ENCODE results near the gene SSR2. TPM values are rescaled to one million over a fixed set of nuclear protein-coding genes. Genes with fewer than 3 reads are reported as not detected.
"Not testable (repeated sequence)": the region's sequence is repeated elsewhere in the genome, so short reads cannot be mapped to it uniquely, and the experiment has no call there.

SSR2 gene
- total RNA-seq, 1 donor from 2014 or later = 355 TPM

DNA sequence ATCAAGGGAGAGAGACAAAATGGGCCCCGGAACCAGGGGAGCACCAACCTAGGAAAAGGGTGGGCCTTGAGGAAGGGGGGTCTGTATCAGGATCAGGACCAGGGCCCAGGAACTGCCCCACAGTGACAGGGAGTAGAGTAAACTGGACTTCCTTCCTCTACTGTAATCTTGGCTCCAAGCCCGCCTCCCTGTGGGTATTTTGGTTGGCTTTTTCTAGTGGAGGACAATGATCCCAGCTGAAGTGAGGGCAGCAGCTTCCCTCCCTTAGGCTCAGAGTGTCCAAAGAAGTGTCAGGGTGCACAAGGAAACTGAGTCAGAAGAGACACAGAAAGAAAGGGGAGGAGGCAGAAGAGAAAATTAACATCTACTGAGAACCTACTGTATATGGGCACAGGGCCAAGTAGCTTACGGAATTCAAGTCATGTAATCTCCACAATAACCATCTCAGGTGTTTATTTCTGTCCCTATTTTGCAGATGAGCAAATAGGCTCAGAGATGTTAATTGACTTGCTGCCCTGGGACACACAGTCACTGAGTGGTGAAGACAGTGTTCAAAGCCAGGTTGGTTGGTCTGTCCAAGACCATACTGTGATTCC lies 28.0 kb upstream of the SSR2 start:
- DNase-seq (ENCODE audit: low spot score) = no peak

DNA sequence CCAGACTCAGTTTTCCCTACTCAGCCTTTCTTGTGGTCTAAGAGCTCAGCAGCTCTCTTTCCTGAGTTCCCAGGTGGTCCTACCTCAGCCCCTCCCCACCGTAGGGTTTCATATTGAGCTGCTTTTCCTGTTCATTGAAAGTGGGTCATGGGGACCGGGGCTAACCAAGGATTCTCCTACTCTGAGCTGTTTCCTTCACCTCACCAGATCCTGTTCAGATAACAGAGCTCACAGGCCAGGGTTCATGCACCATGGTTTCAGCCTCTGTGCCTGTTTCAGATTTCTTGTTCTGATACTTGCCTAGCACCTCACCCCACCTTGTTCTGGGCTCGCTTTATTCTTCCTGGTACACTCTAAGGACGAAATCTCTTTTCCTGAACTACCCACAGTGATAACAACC lies 24.3 kb upstream of the SSR2 start:
- DNase-seq (ENCODE audit: low spot score) = no peak

DNA sequence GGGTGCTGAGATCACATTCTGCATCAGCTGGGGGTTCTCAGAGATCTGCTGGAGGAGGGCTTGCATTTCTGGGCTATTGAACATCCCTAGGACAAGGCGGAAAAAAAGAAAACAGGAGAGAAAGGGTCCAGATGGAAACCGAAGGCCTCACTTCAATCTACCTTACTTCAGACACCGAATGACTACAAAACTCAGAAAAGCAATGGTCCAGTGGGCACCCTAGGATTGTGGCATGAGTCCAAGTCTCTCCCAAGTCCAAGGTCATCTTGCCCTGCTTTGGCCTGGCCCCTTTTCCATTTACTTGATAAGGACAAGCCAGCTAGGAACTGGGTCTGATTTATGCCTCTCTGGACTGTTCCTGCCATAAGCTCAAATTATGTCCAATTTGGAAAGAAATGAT lies 22.1 kb upstream of the SSR2 start:
- no peak for DNase-seq (ENCODE audit: low spot score)

DNA sequence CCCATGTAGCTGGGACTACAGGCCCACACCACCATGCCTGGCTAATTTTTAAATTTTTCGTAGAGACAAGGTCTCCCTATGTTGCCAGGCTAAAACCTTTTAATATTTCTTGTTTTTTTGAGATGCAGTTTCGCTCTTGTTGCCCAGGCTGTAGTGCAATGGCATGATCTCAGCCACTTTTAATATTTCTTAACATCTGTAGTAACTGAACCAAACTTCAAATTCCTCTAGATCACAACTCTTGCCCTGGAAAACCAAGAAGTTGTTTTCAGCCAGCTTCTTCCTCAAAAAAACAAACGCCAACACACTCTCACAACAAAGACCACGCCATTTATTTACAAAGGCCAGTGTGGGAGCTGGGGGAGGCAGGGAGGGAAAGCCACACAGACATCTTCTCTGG lies 14.2 kb upstream of the SSR2 start:
- not testable (repeated sequence) for DNase-seq (ENCODE audit: low spot score)

DNA sequence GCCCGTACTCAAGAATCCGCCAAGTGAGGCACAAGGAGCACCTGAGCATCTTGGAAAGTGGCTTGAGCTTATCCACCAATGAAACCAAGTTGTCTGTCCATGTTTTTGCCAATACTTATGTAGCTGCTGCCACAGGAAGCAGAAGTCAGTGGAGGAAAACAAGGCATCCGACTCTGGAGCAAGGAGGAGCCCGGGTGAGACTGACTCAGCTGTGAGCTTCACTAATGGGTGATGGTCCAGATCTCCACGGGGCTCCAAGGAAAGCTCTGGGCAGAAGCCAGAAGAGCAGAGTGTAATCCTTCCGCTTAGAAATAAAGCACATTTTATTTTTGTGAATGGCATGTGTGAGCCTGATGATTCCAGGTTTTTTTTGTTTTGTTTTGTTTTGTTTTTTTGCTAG lies 12.3 kb upstream of the SSR2 start:
- DNase-seq (ENCODE audit: low spot score) = peak; percentile 43

DNA sequence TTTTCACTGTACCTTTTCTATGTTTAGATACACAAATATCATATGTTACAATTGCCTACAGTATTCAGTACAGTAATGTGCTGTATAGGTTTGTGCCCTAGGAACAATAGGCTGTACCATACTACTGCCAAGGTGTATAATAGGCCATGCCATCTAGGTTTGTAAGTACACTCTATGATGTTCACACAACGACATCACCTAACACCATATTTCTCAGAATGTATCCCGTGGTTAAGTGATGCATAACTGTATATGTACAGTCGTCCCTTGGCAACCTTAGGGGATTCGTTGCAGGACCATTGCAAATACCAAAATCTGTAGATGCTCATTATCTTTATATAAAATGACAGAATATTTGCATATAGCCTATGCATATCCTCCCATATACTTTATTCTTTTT lies 5.8 kb upstream of the SSR2 start:
- DNase-seq (ENCODE audit: low spot score) = no peak

DNA sequence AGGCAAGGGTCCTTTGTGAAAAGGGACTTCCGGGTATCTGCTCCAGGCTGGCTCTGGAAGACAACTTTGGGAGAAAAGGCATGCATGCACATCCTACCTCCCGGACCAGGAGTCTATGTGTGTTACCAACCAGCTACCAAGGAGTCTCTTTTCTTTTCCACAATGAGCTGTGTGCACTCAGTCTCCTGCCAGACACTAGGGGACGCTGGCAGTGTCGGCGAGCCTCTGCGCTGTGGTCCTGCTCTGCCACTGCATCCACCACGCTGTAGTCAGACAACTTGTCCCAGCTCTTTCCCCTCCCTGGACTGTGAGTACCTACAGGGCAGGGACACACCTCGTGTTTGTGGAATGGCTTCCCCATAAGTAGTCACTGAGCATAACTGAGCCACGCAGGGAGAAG lies 5.1 kb upstream of the SSR2 start:
- DNase-seq (ENCODE audit: low spot score) = peak; percentile 19

DNA sequence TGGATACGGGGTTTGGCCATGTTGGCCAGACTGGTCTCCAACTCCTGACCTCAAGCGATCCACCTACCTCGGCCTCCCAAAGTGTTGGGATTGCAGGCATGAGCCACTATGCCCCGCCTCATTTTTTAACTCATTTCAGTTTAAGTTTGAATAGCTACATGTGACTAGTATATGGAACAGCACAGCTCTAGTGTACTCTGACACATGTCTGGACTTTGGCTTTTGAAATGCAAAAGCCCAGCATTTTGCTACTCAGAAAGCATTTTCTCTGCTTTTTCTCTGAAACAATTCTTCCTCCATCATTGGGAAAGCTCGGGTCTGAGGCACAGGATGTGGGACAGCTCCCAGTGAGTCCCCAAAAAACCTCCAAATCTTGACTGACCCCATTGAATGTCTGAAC lies 4.0 kb upstream of the SSR2 start:
- no peak for DNase-seq (ENCODE audit: low spot score)

DNA sequence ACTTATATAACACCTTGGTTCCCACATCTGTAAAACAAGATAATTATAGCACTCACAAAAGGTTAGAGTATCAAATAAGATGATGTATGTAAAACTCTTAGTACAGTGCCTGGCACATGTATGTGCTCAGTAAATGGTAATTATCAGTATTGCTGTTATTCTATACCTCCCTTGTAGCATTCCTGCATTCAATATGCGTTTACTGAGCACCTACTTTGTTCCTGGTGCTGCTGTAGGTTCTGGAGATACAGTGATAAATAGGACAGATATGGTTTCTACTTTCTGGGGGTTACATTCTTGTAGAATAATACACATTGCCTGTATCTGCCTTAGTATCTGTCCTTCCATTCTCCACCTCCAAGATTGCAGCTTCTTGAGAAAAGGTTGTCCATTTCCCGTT lies 1.2 kb upstream of the SSR2 start:
- no peak for DNase-seq (ENCODE audit: low spot score)

DNA sequence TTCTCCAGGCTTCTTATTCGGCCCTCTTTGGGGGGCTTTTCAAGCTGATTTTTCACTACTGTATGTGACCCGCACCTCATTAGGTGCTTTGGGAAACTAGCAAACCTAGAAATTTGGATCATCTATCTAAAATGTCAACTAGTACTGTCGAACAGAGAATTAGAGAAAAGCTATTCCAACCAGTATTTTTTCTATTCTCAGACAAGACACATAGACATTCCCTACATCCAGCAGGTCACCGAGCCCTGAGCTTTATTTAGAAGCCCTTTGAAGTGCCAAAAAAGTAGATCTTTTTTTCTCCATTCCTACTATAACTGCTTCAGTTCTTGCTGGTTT lies 310 bp upstream of the SSR2 start:
- no peak for DNase-seq (ENCODE audit: low spot score)

DNA sequence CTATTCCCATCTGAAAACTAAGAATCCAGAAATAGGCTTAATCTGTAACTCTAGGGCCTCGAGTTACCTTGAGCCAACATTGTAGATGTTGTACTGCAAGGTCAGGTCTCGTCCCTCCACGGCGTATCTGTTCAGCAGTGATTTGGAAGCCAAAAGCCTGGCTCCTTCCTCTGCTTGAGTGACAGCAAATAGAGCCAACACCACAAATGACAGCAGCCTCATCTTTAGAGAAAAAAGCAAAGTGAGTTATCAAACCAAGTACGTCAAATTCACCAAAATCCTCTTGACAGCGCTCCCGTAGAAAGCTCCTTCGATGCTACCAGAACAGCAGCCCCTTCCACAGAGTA lies 832 bp downstream of the SSR2 start:
- no peak for DNase-seq (ENCODE audit: low spot score)

DNA sequence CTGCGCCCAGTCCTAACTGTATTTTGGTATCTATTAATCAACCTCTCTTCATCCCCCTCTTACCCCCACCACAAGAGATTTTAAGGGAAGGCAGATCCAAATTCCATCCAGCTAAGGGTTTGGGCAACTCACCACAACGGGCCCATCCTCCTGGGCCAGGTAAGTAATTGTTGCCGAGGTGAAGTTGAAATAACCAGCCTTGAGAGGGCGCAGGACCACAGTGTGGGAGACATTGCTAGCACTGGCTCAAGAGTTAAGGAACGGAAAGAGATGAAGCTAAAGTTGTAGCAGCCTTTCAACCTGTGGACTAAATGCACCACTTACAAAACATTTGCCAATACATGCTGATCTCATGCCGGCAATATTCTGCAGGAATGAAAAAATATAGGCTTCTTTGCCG lies 5.9 kb downstream of the SSR2 start:
- no peak for DNase-seq (ENCODE audit: low spot score)

DNA sequence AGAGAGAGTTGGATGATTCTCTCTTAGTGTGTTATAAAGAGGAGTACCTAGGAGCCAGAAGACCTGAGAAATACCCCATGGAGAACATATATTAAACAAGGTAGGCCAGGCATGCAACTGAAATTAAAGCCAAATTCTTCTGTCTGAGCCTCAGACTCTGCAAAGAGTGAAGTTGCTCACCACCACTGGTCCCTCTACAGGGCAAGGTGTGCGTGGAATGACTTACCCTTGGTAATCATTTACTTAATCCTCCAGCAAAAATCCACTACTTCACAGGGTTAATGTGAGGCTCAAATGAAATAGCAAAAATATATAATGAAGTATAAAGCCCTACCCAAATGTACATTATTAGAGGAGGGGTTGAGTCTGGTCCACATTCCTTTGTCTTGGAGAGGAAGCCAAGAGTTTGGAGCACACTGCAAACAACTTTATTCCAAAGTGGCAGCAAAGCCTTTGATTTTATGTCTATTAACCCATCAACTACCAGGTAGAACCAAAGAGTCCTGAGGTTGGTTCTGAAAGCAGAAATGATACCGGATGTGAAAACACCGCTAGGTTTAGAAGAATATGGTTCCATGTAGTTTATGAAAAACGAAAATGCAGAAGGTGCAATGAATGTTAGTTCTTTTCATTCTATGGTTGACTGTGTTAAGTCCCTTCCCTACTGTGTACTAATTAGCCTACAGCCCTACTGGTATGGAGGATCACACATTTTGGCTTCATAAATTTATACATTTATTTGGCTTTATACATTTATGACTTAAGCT lies 8.5 kb downstream of the SSR2 start:
- no peak for DNase-seq (ENCODE audit: low spot score)

DNA sequence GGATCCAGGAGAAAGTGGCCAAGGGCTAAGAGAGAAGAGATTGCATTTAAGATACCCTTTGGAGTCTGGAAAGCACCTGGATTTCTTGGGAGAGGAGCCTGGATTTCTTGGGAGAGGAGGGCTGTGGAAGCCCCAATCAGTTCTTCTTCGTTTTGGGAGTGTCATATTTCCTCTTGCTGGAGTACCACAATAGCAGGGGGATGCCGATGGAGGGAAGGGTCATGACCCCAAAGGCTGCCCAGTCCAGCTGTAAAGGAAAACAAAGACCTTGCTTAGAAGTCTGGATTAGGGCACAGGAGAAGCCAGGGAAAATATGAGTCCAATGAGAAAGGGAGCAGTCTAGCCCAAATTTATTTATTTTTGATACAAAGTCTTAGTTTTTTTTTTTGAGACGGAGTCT lies 11.3 kb downstream of the SSR2 start:
- DNase-seq (ENCODE audit: low spot score) = no peak

DNA sequence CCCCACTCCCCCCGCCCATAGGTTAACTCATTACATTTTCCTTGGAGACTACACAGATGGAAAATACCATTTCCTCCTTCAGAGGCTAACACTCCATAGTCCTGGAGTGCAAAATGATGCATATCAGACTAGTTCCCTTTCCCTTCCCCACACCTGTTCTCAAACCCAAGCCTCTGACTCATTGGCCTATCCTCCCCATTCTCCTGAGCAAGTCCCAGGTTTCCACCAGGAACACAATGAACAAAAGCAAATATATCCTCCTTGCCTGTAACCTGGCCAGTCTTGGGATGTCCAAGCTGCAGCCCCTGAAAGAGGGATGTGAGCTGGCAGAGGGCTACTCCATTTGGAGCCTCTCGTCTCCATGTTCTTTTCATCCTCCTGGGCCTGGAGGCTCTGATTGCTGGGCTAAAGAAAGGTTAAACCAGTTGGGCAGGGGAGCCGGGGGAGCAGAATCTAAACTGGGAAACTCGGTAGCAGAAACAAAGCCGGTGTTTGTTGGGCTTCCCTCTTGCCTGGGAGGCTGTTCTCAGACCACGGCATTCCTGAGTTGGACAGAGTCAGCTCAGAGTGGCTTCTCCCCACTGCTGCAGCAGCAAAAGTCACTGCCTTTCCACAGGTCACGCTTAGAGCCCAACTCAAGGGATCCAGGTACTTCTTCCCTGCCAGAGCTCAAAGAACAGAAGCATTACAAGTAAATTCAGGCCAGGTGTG lies 13.9 kb downstream of the SSR2 start:
- no peak for DNase-seq (ENCODE audit: low spot score)

DNA sequence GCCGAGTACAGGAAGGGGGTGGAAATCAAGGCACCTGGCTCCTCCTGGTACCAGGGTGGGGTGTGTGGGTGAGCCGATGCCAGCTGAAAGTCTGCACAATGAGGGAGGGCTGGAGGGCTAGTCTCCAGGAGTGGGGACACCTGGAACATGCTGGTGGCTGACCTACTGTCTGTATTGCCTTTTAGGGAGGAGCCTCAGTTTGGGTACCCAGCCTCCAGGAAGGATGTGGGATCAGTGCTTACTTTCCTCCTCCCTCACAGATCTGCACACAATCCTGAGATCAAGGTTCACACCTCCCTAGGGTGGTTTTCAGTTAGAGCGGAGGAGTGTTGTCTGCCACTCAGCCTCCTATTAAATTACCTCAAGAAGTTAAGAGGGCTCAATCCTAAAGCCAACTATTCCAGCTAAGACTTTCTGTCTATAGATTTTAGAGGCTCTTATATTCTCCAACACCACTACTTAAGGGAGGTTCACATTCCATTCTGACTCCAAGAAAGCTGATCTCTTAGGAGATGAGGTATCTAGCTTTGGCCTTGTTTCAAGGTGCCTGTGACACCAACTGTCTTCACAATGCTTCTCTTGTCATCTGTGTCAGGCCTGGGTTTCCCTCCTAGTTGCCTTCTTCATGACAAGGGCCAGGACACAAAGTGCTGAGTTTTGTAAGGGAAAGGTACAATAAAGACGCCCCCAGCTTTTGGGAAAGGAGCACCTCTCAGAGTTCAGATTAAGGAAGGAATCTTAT lies 15.7 kb downstream of the SSR2 start:
- DNase-seq (ENCODE audit: low spot score) = no peak

DNA sequence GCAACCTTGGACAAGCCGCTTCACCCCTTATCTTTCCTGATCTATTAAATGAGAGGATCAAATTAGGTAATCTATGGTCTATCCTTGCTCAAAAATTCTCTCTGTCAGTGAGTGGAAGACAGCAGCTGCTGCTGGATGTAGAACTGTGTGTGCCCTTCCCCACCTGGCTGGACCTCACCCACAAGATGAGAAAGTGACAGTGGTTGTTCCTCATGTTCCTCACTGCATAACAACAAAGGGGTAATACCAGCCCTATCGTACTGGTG lies 16.9 kb downstream of the SSR2 start:
- no peak for DNase-seq (ENCODE audit: low spot score)

DNA sequence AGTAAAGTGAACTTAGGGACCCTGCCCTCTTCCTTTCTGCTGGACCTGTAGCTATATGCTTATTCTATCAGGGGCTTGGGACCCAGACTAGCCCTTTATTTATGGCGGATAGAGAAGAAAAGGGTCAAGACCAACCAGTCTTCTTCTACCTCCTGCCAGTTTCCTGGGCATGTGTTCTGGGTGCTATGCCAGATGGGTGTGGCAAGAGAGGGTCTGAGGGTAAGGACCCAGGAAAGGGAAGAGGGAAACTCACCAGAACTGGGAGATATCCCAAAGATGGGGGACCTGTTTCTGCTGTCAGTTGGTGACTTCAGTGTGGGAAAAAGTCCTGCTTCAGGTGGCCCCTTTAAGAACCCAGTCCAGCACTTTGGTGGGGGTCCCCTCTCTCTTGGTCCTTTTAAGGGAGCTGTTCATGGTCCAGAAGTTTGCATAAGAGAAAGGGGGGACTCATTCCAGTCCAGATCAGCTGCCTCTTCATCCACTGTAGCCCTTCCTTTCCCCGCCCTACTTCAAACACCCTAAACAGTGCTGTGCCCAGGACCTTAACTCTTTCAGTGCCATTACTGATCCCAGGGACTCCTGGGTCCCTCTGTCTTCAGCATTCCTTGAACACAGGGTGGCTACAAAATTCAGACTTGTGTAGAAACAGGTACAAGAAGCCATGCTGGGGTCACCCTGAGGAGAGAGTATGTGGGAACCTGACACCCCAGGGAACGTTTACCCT lies 18.4 kb downstream of the SSR2 start:
- no peak for DNase-seq (ENCODE audit: low spot score)

DNA sequence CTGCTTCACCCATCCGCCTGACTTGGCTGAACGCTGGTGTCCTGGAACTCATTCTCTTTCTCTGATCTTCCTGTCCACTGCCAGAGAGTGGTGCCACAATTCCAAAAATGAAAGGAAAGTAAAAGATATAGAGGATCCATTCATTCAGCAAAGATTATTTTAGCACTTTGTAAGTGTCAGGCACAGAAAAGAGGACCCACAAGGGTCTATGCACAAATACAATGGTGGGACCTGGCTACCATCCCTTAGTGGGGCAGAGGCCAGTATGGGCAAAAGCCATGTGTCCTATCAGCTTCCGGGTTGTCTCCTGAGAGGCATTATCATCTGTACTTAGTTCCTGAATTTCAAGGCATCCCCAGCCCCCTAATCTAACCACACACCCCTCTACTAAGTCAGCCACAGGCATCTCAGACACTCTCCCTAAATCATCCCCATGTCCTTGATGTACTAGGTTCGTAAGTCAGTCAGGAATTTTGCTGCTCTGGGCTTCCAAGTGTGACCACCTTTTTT lies 19.0 kb downstream of the SSR2 start:
- DNase-seq (ENCODE audit: low spot score) = no peak

DNA sequence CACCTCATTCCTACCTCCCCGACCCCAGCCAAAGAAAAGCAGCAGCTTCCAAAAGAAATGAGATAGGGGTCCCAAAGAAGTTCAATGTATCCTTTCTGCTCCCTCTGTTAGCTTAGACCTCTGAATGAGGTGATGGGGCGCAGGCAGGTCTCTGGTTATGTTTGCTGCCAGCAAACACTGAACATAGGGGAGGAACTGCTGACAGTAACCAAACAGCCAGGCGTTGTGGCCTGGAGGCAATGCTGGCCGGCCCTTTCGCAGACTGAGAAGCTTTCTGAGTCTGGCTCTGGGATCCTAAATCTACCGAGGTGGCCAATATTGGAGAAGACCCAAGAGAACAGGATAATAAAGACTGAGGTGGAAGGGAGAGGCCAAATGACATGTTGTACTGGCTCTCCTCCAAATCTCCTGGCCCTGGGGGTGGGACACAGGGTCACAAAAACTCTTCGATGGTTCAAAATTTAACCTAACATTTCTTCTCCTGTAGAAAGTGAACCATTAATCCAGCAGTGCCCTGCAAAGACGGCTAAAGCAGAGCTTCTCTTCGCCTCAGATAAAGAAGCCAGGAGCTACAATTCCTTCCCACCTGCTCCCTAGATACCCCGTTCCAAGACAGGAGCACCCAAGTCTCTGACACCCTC lies 19.6 kb downstream of the SSR2 start:
- DNase-seq (ENCODE audit: low spot score) = no peak

DNA sequence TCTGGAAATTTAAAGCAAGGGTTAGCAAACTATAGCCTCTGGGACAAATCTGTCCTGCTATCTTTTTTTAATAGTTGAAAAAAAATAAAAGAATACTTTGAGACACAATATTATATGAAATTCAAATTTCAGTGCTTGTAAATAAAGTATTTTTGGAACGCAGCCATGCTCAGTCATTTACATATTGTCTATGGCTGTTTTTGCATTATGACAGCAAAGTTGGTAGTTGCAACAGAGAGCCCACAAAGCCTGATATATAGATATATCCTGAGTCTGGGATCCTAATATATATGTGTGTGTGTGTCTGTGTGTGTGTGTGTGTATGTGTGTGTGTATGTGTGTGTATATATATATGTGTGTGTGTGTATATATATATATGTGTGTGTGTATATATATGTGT lies 20.8 kb downstream of the SSR2 start:
- no peak for DNase-seq (ENCODE audit: low spot score)

DNA sequence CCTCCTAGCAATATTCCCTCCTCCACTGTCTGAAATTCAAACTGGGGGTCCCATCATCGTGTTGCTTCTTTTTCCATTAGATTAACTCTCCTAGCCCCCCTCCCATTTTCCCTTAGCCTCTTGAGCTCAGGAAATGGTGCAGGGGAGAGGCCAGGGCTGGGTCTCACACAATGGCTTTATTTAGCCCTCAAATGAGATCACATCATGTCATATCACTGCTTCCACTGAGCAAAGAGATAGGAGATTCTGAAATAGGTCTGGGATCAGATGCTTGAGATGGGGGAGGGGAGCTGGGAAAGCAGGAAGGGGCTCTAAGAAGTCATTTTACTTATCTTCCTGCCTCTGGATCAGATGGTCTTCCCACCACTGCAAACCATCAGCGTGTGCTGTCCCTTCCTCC lies 24.6 kb downstream of the SSR2 start:
- no peak for DNase-seq (ENCODE audit: low spot score)
